GM12878 (cell line): ENCODE data around the gene TENT4B. TPM values are rescaled to one million over a fixed set of nuclear protein-coding genes. Genes with fewer than 3 reads are reported as not detected.

ENCODE experiments used
- ATAC-seq: fragments of 200-7000 bp; cut with Tn5 transposase; 3 replicates; pipeline ENCODE4 v1.9.1; 2020; ENCODE audit warnings: mild to moderate bottlenecking, moderate library complexity
- BruUV-seq: library from RNA; stranded (reverse); fragments of 400-500 nt; replicated peaks from 2 replicates; lab custom pipeline; 2021; lab: Mats Ljungman, UMichigan
- CTCF ChIA-PET: fragments of 300-600 bp; sonication (Branson Sonifier 250); formaldehyde crosslinking; extraction: SDS; loops from one replicate; lab custom pipeline; 2021; ENCODE audit warnings: inconsistent platforms; lab: Yijun Ruan, JAX
- POLR2A ChIA-PET: fragments of 350-600 bp; formaldehyde crosslinking; extraction: SDS; loops from one replicate; lab custom pipeline; 2021; ENCODE audit warnings: inconsistent platforms; lab: Charles Lee
- RAD21 ChIA-PET: fragments of 300-600 bp; sonication (Branson Sonifier 250); formaldehyde crosslinking; loops from one replicate; lab custom pipeline; 2023; ENCODE audit warnings: antibody characterized with exemption; ENCODE audit not compliant: unreplicated experiment; lab: Charles Lee
- SMC1A ChIA-PET: fragments of 300-600 bp; sonication (Branson Sonifier 250); formaldehyde crosslinking; loops from one replicate; lab custom pipeline; 2023; ENCODE audit not compliant: unreplicated experiment, uncharacterized antibody; lab: Charles Lee
- DNase-seq: peaks from one replicate; pipeline ENCODE4 v3.0.0-alpha.2; 2011; ENCODE audit warnings: low read depth, low spot score
- FAIRE-seq: peaks from 3 replicates; lab custom pipeline; 2011; peaks lifted over from hg19 to GRCh38; lab: Jason Lieb, UNC
- H2AFZ ChIP-seq: 2 replicates; pipeline ENCODE4 v1.6.0; 2011; ENCODE audit warnings: low read depth, low read length, control low read depth; ENCODE audit not compliant: control insufficient read depth
- H3K27ac ChIP-seq: 2 replicates; pipeline ENCODE4 v1.5.1; 2011; ENCODE audit warnings: control low read depth; ENCODE audit not compliant: control insufficient read depth, insufficient read depth
- H3K27me3 ChIP-seq, 2 experiments: replicated peaks in 1 of 2; 2 replicates each; pipeline versions ENCODE4 v1.6.0 to v1.6.1; 2011; ENCODE audit warnings: low read length in 1 of 2; ENCODE audit not compliant: control insufficient read depth in 2 of 2, insufficient read depth in 2 of 2
- H3K36me3 ChIP-seq, 2 experiments: 2 replicates each; pipeline ENCODE4 v1.5.1; 2011; ENCODE audit warnings: low read length in 1 of 2; ENCODE audit not compliant: control insufficient read depth in 2 of 2, insufficient read depth in 2 of 2
- H3K4me1 ChIP-seq: 2 replicates; pipeline ENCODE4 v1.6.1; 2011; ENCODE audit warnings: mild to moderate bottlenecking, low read length, moderate library complexity, mixed read lengths; ENCODE audit not compliant: control insufficient read depth, insufficient read depth
- H3K4me2 ChIP-seq: 2 replicates; pipeline ENCODE4 v1.6.0; 2011; ENCODE audit warnings: control low read depth; ENCODE audit not compliant: control insufficient read depth, insufficient read depth
- H3K4me3 ChIP-seq: fragments of 200-600 bp; sonication (generic); 2 replicates; pipeline ENCODE4 v1.5.1; 2016
- H3K79me2 ChIP-seq: 2 replicates; pipeline ENCODE4 v1.6.0; 2011; ENCODE audit warnings: low read length; ENCODE audit not compliant: control insufficient read depth, insufficient read depth
- H3K9ac ChIP-seq: 2 replicates; pipeline ENCODE4 v1.8.0; 2011; ENCODE audit warnings: low read length, control low read depth, mixed read lengths; ENCODE audit not compliant: control insufficient read depth, insufficient read depth
- H3K9me3 ChIP-seq: replicated peaks from 3 replicates; pipeline ENCODE4 v1.5.1; 2011; ENCODE audit warnings: mild to moderate bottlenecking, low read length; ENCODE audit not compliant: control insufficient read depth, insufficient read depth
- H4K20me1 ChIP-seq: 2 replicates; pipeline ENCODE4 v1.6.0; 2011; ENCODE audit not compliant: control insufficient read depth, insufficient read depth
- BACH1 ChIP-seq: fragments of 450-650 bp; IDR thresholded peaks from 2 replicates; pipeline ENCODE4 v1.6.1; 2017; ENCODE audit warnings: mild to moderate bottlenecking, borderline replicate concordance
- BCL11A ChIP-seq: IDR thresholded peaks from 2 replicates; pipeline ENCODE4 v1.6.1; 2011; ENCODE audit warnings: low read depth, low read length
- CREB1 ChIP-seq: IDR thresholded peaks from 2 replicates; pipeline ENCODE4 v1.6.1; 2012; ENCODE audit warnings: low read depth, mild to moderate bottlenecking, inconsistent platforms
- DPF2 ChIP-seq: fragments of 450-650 bp; IDR thresholded peaks from 2 replicates; pipeline ENCODE4 v1.6.1; 2017; ENCODE audit warnings: mild to moderate bottlenecking
- EED ChIP-seq: sonication (generic); IDR thresholded peaks from 2 replicates; pipeline ENCODE4 v1.6.1; 2016; ENCODE audit warnings: antibody characterized with exemption, low read depth
- IRF4 ChIP-seq: IDR thresholded peaks from 2 replicates; pipeline ENCODE4 v1.6.1; 2011; ENCODE audit warnings: low read depth, low read length
- SPI1 ChIP-seq: IDR thresholded peaks from 2 replicates; pipeline ENCODE4 v1.6.1; 2011; ENCODE audit warnings: low read depth, mild to moderate bottlenecking, low read length, moderate library complexity, borderline replicate concordance; ENCODE audit not compliant: insufficient read depth
- SUPT20H ChIP-seq: IDR thresholded peaks from 2 replicates; pipeline ENCODE4 v1.6.1; 2011; ENCODE audit warnings: low read depth, mild to moderate bottlenecking, low read length, moderate library complexity, borderline replicate concordance; ENCODE audit not compliant: control insufficient read depth
- TCF7 ChIP-seq: IDR thresholded peaks from 2 replicates; pipeline ENCODE4 v1.6.1; 2014; ENCODE audit warnings: antibody characterized with exemption, borderline replicate concordance
- WRNIP1 ChIP-seq: IDR thresholded peaks from 2 replicates; pipeline ENCODE4 v1.6.1; 2011; ENCODE audit warnings: low read depth, low read length, improper control_type of control experiment, borderline replicate concordance
- WGBS: methylation state at CpG from one replicate; pipeline ENCODE4 v1.1.6; 2016; ENCODE audit warnings: low lambda C conversion rate; ENCODE audit not compliant: insufficient replicate concordance, insufficient coverage; ENCODE audit errors: missing lambda C conversion rate; 5-methylcytosine and 5-hydroxymethylcytosine counted together
- in situ Hi-C: fragments of 300-500 bp; cut with MboI; formaldehyde crosslinking; loops from 9 replicates; pipeline ENCODE4 v1.14.3; 2018; ENCODE audit warnings: mixed read lengths
- intact Hi-C: fragments of 100-400 bp; cut with micrococcal nuclease; formaldehyde crosslinking; loops from one replicate; pipeline ENCODE4 v1.14.2; 2022; ENCODE audit not compliant: unreplicated experiment
- polyA plus RNA-seq, 11 experiments: library from polyadenylated mRNA; depleted of rRNA in 4 of 11; unstranded in 6 of 11; stranded (reverse) in 5 of 11; fragments of >200 nt; fragmentation: Nextera tagmentation in 4 of 11; fragmentation: Illumina TruSeq in 1 of 11; extraction: Ambion mirVana in 4 of 11; extraction: Trizol in 1 of 11; gene quantifications; 1 replicate in 1 of 11; 2 replicates in 10 of 11; pipeline versions ENCODE4 v1.2.1 to v1.2.3, GENCODE V29; 2011 to 2016; ENCODE audit warnings: inconsistent platforms in 2 of 11, missing spikeins in 2 of 11, low read depth in 1 of 11
- total RNA-seq, 4 experiments: library from RNA; depleted of rRNA in 3 of 4; stranded (reverse); fragments of >200 nt in 3 of 4; fragmentation: Illumina TruSeq in 1 of 4; extraction: Trizol in 1 of 4; gene quantifications; 2 replicates each; pipeline versions ENCODE4 v1.2.1 to v1.2.3, GENCODE V29; 2013 to 2021
- TF ChIP-seq, protein P1 (sequence below): fragments of 450-650 bp; IDR thresholded peaks from 2 replicates; pipeline ENCODE4 v1.6.1; 2018; ENCODE audit warnings: mild to moderate bottlenecking, low read depth, moderate library complexity; ENCODE audit not compliant: partially characterized antibody
- TF ChIP-seq, protein P2 (sequence below): fragments of 450-650 bp; formaldehyde crosslinking; IDR thresholded peaks from 2 replicates; pipeline ENCODE4 v1.5.0; 2022; ENCODE audit warnings: mild to moderate bottlenecking, missing genetic modification characterization
- TF ChIP-seq, protein P3 (sequence below): fragments of 450-650 bp; IDR thresholded peaks from 2 replicates; pipeline ENCODE4 v1.6.1; 2017; ENCODE audit warnings: low read depth, mild to moderate bottlenecking, moderate library complexity

The TENT4B gene
- total and polyA plus RNA-seq, 10 of the 15 experiments (the other 5 are each of a cell fraction or from before 2014, with no cell fraction given) = 4.4 to 16.7 (median 10.8) TPM

DNA sequence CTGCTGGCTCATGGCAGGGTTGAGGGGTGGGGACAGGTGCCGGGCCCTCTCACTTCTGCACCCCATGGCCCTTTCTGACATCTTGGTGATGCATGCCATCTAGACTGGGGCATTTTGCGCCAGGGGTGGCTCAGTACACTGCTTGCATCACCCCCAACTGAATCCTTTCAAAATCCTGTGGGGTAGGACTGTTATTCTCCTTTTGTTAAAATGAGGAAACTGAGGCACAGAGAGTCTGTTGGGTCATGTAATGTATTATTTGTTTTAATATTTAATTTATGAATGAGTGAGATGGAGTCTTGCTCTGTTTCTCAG is 123.2 kb downstream of the TENT4B start (continued):
- TF ChIP-seq, protein P1, sequence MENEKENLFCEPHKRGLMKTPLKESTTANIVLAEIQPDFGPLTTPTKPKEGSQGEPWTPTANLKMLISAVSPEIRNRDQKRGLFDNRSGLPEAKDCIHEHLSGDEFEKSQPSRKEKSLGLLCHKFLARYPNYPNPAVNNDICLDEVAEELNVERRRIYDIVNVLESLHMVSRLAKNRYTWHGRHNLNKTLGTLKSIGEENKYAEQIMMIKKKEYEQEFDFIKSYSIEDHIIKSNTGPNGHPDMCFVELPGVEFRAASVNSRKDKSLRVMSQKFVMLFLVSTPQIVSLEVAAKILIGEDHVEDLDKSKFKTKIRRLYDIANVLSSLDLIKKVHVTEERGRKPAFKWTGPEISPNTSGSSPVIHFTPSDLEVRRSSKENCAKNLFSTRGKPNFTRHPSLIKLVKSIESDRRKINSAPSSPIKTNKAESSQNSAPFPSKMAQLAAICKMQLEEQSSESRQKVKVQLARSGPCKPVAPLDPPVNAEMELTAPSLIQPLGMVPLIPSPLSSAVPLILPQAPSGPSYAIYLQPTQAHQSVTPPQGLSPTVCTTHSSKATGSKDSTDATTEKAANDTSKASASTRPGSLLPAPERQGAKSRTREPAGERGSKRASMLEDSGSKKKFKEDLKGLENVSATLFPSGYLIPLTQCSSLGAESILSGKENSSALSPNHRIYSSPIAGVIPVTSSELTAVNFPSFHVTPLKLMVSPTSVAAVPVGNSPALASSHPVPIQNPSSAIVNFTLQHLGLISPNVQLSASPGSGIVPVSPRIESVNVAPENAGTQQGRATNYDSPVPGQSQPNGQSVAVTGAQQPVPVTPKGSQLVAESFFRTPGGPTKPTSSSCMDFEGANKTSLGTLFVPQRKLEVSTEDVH = no peak
- no peak for TF ChIP-seq TCF7
- no peak for TF ChIP-seq BACH1
- TF ChIP-seq SUPT20H = no peak
- TF ChIP-seq WRNIP1 = no peak
- TF ChIP-seq EED = no peak

DNA sequence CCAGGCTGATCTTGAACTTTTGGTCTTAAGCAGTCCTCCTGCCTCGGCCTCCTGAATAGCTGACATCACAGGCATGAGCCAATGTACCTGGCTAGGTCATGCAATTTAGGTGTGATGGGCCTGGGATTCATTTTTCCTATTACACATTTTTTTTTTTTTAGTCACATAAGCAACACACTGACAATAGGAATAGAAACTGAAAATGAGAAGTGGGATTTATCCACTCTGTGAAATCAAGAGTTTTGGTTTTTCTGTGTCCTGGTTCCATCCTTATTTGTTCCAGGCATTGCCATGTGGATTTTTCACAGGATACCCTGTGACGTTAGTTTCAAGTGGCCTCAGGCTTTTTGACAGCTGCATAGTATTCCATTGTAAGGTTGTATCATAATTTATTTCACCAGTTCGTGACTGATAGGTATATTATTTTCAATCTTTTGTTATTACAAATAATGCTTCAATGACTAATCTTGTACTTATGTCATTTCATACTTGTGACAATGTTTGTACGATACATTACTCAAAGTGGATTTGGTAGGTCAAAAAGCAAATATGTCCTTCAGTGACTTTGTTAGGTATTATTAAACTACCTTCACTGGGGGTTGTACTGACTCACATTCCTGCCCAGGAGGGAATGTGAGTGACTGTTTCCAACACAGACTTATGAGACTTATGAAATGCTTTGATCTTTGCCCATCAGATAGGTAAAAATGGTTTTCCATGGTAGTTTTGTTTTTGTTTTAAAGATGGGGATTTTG is 123.9 kb downstream of the TENT4B start:
- Histone ChIP-seq H3K27ac (peak overlapping the region; percentile 93), H4K20me1 (no peaks in the 10 kb centered on the region), H3K9ac (no peak overlapping the region), H3K9me3 (no peaks in the 10 kb centered on the region; the same call in 2 of the 3 replicates), H3K79me2 (peaks cover 77% of the 10 kb centered on the region), H3K4me3 (no peak overlapping the region), H2AFZ (no peak overlapping the region), H3K27me3 (no peaks in the 10 kb centered on the region), H3K4me1 (peaks cover 73% of the 10 kb centered on the region), H3K4me2 (peak overlapping the region; percentile 99), H3K36me3 (no peaks in the 10 kb centered on the region)
- no peak for DNase-seq
- no peak for ATAC-seq
- intact Hi-C loops = loop anchor here (5.0 to 10.0 kb wide), 2 partner anchors 122 to 420 kb away; partner anchors contain the start of gene TENT4B
- ChIA-PET SMC1A (interaction anchor here (3.7 to 8.9 kb wide), 2 partner anchors 11 to 66 kb away, joined by 13 to 73 read pairs; partner anchors contain the start of gene ADCY7), POLR2A (no interaction called here), CTCF (interaction anchor here (2.1 to 6.8 kb wide), 4 partner anchors 11 to 529 kb away, joined by 8 to 44 read pairs (median 25); partner anchors contain the start of gene ADCY7), RAD21 (no interaction called here)
- FAIRE-seq = no peak
- 61% methylated on average over 4 of the region's 4 CpGs for WGBS
- TSS peak; percentile 17 for BruUV-seq
- in situ Hi-C loops = no loop called here
- TF ChIP-seq CREB1 (peak; percentile 69), DPF2 (peak; percentile 61; the same call in 1 of the 2 replicates), EED (peak; percentile 98), IRF4 (peak; percentile 72; the same call in 1 of the 2 replicates), BCL11A (peak; percentile 12; the same call in 1 of the 2 replicates), SPI1 (peak; percentile 85)
- TF ChIP-seq, protein P2, sequence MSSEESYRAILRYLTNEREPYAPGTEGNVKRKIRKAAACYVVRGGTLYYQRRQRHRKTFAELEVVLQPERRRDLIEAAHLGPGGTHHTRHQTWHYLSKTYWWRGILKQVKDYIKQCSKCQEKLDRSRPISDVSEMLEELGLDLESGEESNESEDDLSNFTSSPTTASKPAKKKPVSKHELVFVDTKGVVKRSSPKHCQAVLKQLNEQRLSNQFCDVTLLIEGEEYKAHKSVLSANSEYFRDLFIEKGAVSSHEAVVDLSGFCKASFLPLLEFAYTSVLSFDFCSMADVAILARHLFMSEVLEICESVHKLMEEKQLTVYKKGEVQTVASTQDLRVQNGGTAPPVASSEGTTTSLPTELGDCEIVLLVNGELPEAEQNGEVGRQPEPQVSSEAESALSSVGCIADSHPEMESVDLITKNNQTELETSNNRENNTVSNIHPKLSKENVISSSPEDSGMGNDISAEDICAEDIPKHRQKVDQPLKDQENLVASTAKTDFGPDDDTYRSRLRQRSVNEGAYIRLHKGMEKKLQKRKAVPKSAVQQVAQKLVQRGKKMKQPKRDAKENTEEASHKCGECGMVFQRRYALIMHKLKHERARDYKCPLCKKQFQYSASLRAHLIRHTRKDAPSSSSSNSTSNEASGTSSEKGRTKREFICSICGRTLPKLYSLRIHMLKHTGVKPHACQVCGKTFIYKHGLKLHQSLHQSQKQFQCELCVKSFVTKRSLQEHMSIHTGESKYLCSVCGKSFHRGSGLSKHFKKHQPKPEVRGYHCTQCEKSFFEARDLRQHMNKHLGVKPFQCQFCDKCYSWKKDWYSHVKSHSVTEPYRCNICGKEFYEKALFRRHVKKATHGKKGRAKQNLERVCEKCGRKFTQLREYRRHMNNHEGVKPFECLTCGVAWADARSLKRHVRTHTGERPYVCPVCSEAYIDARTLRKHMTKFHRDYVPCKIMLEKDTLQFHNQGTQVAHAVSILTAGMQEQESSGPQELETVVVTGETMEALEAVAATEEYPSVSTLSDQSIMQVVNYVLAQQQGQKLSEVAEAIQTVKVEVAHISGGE (CRISPR knock-in tag) = no peak
- TF ChIP-seq, protein P3, sequence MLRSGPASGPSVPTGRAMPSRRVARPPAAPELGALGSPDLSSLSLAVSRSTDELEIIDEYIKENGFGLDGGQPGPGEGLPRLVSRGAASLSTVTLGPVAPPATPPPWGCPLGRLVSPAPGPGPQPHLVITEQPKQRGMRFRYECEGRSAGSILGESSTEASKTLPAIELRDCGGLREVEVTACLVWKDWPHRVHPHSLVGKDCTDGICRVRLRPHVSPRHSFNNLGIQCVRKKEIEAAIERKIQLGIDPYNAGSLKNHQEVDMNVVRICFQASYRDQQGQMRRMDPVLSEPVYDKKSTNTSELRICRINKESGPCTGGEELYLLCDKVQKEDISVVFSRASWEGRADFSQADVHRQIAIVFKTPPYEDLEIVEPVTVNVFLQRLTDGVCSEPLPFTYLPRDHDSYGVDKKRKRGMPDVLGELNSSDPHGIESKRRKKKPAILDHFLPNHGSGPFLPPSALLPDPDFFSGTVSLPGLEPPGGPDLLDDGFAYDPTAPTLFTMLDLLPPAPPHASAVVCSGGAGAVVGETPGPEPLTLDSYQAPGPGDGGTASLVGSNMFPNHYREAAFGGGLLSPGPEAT = peak; percentile 93
